SK-MEL-5 (cell line): ENCODE measurements around the gene KIF1A. TPM values are rescaled to one million over a fixed set of nuclear protein-coding genes. Genes with fewer than 3 reads are reported as not detected.
"Not testable (repeated sequence)": the region's sequence is repeated elsewhere in the genome, so short reads cannot be mapped to it uniquely, and the experiment has no call there.

ENCODE experiments used
- DNase-seq: peaks from one replicate; pipeline ENCODE4 v3.0.0-alpha.2; 2016; ENCODE audit warnings: low read depth, low spot score
- in situ Hi-C: cut with HindIII; loops from 2 replicates; pipeline ENCODE4 v1.10.0; 2016; ENCODE audit warnings: low sequenced_read_pairs, high pct_unique_total_duplicates, low pct_unique_long_range_greater_than_20kb
- total RNA-seq: library from RNA; depleted of rRNA; stranded (reverse); fragments of >200 nt; shearing (Covaris generic); gene quantifications from 2 replicates; pipeline ENCODE4 v1.2.3, GENCODE V29; 2014

The KIF1A gene
- total RNA-seq, 1 experiment from 2014 or later: 0.50 TPM

DNA sequence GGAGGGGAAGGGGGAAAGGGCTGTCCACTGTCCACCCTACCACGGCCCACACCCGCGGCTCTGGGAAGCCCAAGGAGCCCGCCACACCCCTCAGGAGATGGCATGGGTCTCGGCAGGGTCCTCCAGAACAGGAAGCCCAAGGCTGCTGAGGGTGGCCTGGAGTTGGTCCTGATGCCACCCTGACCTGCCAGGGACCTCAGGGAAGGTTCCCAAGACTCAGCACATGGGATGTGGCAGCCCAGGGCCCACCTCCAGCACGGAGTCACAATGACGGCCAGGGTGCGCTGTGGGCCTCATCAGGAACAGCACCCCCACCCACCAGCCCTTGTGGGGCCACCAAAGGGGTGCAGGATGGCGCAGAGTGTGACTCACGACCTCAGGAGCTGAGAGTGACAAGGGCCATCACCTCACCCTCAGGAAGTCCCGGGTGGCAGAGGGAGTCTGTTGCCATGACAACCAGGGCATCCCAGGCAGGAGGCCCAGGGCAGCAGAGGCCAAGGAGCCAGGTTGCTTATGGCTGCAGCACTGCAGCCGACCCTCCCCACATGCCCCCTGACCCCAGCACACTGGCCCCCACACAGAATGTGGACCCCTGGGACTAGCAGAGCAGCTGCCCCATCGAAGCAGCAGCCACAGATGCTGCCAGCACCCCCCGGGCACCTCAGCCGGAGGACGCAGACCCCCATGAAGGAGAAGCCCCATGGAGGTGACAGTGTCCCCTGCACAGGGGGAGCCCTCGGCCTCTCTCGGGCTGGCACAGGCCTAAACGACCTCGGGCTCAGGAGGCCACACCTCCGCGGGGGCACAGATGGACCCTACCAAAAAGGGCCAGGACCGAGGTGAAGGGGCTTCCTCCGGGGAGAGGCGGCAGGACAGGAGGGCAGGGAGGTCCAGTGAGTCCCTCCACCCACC is 34.3 kb downstream of the KIF1A start:
- in situ Hi-C loops: no loop called here
- DNase-seq: no peak

GRCh38 chr2:240784629-240785423 is 35.2 kb downstream of the KIF1A start:
- DNase-seq: no peak
- in situ Hi-C loops: no loop called here

DNA sequence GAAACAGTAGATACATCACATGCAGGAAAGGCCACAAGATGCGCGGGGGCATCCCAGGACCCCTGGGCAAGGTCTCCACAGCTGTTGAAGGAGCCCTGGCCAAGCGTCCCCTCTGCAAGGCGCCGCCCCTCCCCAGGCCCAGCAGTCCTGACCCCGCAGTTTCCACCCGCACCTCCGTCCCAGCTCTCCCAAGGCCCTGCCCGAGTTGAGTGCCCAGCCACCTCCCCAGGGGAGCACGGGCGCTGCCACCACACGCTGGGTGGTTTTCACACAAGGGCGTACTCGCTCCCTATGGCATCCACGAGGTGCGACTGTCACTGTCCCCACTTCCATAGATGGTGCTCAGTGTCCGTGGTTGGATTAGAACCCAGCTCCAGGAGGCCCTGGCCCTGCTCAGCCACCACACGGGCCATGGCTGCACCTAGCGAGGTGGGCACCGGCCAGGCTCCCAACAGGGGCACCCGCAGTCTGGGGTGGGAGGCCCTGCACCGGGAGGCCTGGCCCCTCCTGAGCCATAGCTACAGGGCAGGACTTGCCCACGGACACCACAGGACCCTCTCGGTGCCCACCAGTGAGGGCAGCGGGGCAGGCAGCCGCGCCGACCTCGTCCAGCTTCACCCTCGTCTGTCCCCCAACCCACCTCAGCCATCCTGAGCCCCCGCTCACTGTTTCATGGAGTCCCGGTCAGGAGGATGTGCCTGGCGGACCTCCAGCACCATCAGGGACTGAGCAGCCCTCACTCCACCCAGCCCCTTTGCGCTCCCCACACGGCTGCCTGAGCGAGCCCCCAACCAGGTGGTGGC is 36.0 kb downstream of the KIF1A start:
- in situ Hi-C loops: no loop called here
- no peak for DNase-seq

DNA sequence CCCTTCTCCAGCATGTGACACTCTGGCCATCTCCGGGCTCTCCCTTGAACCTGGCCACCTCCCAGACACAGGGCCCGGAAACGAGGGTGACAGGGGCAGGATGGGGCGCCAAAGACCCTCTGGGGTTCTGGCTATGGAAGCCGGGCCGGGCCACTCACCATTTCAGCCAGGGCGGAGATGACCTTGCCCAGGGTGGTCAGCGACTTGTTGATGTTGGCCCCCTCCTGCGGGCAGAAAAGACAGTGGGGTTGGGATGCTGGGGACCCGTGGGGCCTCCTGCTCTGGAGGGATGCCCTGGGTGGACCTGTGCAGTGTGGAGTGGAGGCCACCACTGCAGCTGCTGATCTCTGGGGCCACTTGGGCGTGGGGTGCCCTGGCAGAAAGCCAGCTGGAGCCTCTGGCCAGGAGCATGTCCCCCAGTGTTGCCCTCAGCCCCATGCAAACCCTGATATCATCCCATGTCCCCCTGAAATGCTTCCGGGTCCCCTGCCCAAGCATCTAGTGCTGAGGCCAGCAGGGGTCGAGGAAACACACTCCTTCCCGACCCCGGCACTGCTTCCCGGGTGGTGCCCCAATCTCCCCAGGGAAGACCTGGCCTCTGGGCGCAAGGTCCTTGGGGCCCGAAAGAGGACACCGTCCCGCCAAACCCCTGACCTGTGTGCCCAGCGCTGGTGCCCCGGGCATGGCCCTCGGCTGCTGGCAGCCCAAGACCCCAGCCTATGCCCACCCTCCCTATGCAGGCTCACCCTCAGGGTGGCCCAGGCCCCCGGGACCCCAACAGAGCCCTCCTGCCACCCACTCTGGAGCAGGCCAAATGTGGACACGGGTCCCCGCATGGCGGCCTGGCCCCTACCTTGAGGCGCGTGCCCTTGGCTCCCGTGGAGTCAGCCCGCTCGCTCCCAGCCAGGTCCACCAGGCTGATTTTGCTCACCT is 36.9 kb downstream of the KIF1A start:
- no peak for DNase-seq
- in situ Hi-C loops: no loop called here

GRCh38 chr2:240782221-240782885 is 37.7 kb downstream of the KIF1A start:
- DNase-seq: no peak
- in situ Hi-C loops: no loop called here

DNA sequence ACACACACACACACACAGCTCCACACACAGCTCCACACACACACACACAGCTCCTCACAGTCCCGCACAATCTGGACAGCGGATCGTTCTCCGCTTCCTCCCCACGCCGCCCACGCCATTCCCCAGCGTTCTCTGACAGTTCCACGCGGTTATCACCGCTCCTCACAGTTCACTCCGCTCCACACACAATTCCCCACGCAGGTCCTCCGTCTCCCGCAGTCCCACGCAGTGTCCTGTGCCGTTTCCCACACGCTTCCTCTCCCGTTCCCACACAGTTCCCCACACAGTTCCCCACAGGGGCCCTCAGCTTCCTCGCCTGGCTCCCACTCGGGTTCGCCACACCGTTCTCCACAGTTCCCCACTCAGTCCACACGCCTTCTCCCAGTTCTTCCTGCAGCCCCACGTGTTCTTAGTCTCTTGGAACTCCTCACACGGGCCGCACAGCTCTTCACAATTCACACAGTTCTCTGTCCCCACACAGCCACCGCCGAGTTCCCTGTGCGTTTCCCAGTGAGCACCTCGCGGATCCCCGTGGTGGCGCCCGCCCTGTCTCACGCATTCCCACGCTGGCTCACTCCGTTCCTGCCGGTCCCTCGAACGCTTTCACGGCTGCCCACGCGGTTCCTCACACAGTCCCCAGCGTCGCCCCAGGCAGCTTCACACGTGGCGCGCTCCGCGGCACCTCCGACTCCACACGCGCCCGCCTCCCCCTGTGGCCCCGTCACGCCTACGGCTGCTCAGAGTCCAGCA is 38.4 kb downstream of the KIF1A start:
- in situ Hi-C loops: no loop called here

GRCh38 chr2:240780023-240780700 is 39.9 kb downstream of the KIF1A start:
- no peak for DNase-seq
- in situ Hi-C loops: no loop called here

More for the DNA sequence above, 38.4 kb downstream of the KIF1A start:
- no peak for DNase-seq

GRCh38 chr2:240779250-240779832 is 40.7 kb downstream of the KIF1A start:
- DNase-seq, in situ Hi-C loops: not testable (repeated sequence)

GRCh38 chr2:240778426-240778825 is 41.6 kb downstream of the KIF1A start:
- DNase-seq: no peak
- in situ Hi-C loops: no loop called here

GRCh38 chr2:240777456-240778212 is 42.4 kb downstream of the KIF1A start:
- DNase-seq: no peak
- in situ Hi-C loops: no loop called here

DNA sequence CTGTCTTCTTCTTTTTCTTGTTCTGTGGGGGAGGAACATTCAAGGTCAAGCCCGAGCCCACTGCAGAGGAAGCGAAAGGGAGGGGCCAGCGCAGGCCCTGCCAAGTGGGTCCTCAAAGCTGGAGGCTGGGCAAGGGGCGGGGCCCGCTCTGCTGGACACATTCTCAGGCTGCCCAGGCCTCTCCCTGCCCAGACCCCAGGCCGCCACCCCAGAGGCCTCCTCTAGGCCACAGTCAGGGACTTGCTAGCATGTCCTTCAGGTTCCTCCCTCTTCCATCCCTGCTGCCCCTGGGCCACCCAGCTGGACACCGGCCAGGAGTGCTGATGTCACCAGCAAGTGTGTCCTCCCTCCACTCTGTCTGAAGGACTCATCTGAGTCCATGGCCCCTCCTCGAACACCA is 44.1 kb downstream of the KIF1A start:
- in situ Hi-C loops: no loop called here
- no peak for DNase-seq

- in situ Hi-C loops: no loop called here
Measured at GRCh38 chr2:240774856-240775255, 45.2 kb downstream of the KIF1A start.

GRCh38 chr2:240769096-240769495 is 50.9 kb downstream of the KIF1A start:
- no peak for DNase-seq
- in situ Hi-C loops: no loop called here

More at GRCh38 chr2:240774856-240775255, 45.2 kb downstream of the KIF1A start:
- no peak for DNase-seq

DNA sequence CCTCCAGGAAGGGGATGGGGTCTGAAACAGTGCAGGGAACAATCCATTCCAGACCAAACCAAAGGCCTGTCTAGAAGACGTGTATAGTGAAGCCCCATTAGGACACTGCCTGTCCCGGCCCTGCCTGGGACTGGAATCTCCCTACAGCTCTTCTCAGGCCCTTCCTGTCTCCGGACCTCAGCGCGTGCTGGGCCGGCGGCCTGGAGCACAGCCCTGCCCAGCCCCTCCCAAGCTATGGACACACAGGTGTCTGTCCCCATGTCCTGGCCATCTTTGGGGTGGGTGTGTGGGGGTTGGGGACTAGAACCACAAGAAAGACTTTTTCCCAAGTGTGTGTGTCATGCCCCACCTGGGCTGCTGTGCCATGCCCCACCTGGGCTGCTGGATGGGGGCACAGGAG is 51.8 kb downstream of the KIF1A start:
- DNase-seq: no peak
- in situ Hi-C loops: no loop called here
